Neural cell (in vitro differentiated cells): ENCODE data around the gene EIF1AD. TPM values are rescaled to one million over a fixed set of nuclear protein-coding genes. Genes with fewer than 3 reads are reported as not detected.

ENCODE experiments used
- H2AFZ ChIP-seq: fragments of 200-600, 300-800 bp; sonication (generic), shearing (Covaris generic); 2 replicates; pipeline ENCODE4 v1.6.0; 2014; ENCODE audit warnings: low read depth, mild to moderate bottlenecking, antibody characterized with exemption, low read length, moderate library complexity
- H3F3A ChIP-seq: fragments of 200-600 bp; shearing (Covaris generic); 2 replicates; pipeline ENCODE4 v1.6.1; 2016; ENCODE audit warnings: mild to moderate bottlenecking, moderate library complexity, mixed read lengths, antibody characterized with exemption, low read length; ENCODE audit not compliant: insufficient read depth, poor library complexity, severe bottlenecking
- H3K27ac ChIP-seq: fragments of 200-600, 300-800 bp; sonication (generic), shearing (Covaris generic); 2 replicates; pipeline ENCODE4 v1.5.1; 2014; ENCODE audit warnings: mild to moderate bottlenecking, low read length, moderate library complexity
- H3K27me3 ChIP-seq: fragments of 300-800, 200-600 bp; sonication (generic), shearing (Covaris generic); 2 replicates; pipeline ENCODE4 v1.6.0; 2014; ENCODE audit warnings: mild to moderate bottlenecking, low read depth, low read length, moderate library complexity; ENCODE audit not compliant: insufficient read depth
- H3K36me3 ChIP-seq: fragments of 300-800, 200-600 bp; sonication (generic), shearing (Covaris generic); 2 replicates; pipeline ENCODE4 v1.5.1; 2014; ENCODE audit warnings: mild to moderate bottlenecking, antibody characterized with exemption, low read length, moderate library complexity; ENCODE audit not compliant: insufficient read depth
- H3K4me2 ChIP-seq: fragments of 300-800, 200-600 bp; sonication (generic), shearing (Covaris generic); 2 replicates; pipeline ENCODE4 v1.6.0; 2014; ENCODE audit warnings: mild to moderate bottlenecking, low read length
- H3K4me3 ChIP-seq: fragments of 300-800, 200-600 bp; sonication (generic), shearing (Covaris generic); 2 replicates; pipeline ENCODE4 v1.5.1; 2014; ENCODE audit warnings: mild to moderate bottlenecking, low read length, moderate library complexity
- H3K79me2 ChIP-seq: fragments of 200-600 bp; shearing (Covaris generic); replicated peaks from 2 replicates; pipeline ENCODE4 v1.6.0; 2014; ENCODE audit warnings: mild to moderate bottlenecking, low read length, moderate library complexity; ENCODE audit not compliant: insufficient read depth
- H3K9ac ChIP-seq: fragments of 300-800, 200-600 bp; sonication (generic), shearing (Covaris generic); 2 replicates; pipeline ENCODE4 v1.6.1; 2016; ENCODE audit warnings: mild to moderate bottlenecking, low read length, mixed read lengths
- H3K9me2 ChIP-seq: fragments of 200-600 bp; shearing (Covaris generic); 2 replicates; pipeline ENCODE4 v1.6.1; 2016; ENCODE audit warnings: mild to moderate bottlenecking, low read length, mixed read lengths; ENCODE audit not compliant: insufficient read depth
- H3K9me3 ChIP-seq: fragments of 200-600, 300-800 bp; sonication (generic), shearing (Covaris generic); 2 replicates; pipeline ENCODE4 v1.6.1; 2016; ENCODE audit warnings: mild to moderate bottlenecking, mixed run types, low read length, moderate library complexity, mixed read lengths
- H4K20me1 ChIP-seq: fragments of 200-600 bp; shearing (Covaris generic); 2 replicates; pipeline ENCODE4 v1.6.1; 2016; ENCODE audit warnings: mild to moderate bottlenecking, mixed run types; ENCODE audit not compliant: insufficient read depth
- EP300 ChIP-seq: fragments of 450-650 bp; conservative IDR thresholded peaks from 2 replicates; pipeline ENCODE4 v1.6.1; 2014; ENCODE audit warnings: antibody characterized with exemption, mild to moderate bottlenecking, moderate library complexity; ENCODE audit not compliant: poor library complexity, severe bottlenecking
- EZH2 ChIP-seq: fragments of 200-600, 300-800 bp; shearing (Covaris generic), sonication (generic); IDR thresholded peaks from 2 replicates; pipeline ENCODE4 v1.6.1; 2014; ENCODE audit warnings: antibody characterized with exemption, low read length, borderline replicate concordance, mild to moderate bottlenecking; ENCODE audit not compliant: insufficient read depth, poor library complexity, severe bottlenecking
- MXI1 ChIP-seq: fragments of 450-650 bp; conservative IDR thresholded peaks from 2 replicates; pipeline ENCODE4 v1.6.1; 2014; ENCODE audit warnings: antibody characterized with exemption, mild to moderate bottlenecking; ENCODE audit not compliant: poor library complexity, severe bottlenecking
- POLR2AphosphoS5 ChIP-seq: IDR thresholded peaks from 2 replicates; pipeline ENCODE4 v1.6.1; 2012
- RAD21 ChIP-seq: fragments of 450-650 bp; conservative IDR thresholded peaks from 2 replicates; pipeline ENCODE4 v1.6.1; 2014; ENCODE audit warnings: antibody characterized with exemption, mild to moderate bottlenecking, moderate library complexity
- REST ChIP-seq: IDR thresholded peaks from 2 replicates; pipeline ENCODE4 v1.6.1; 2012; ENCODE audit warnings: borderline replicate concordance
- SMC3 ChIP-seq: fragments of 450-650 bp; conservative IDR thresholded peaks from 2 replicates; pipeline ENCODE4 v1.6.1; 2014; ENCODE audit warnings: antibody characterized with exemption, mild to moderate bottlenecking, moderate library complexity; ENCODE audit not compliant: poor library complexity
- TAF1 ChIP-seq: IDR thresholded peaks from 2 replicates; pipeline ENCODE4 v1.6.1; 2012; ENCODE audit warnings: low read depth
- polyA plus RNA-seq: library from polyadenylated mRNA; depleted of rRNA; stranded (reverse); fragments of >200 nt; gene quantifications from 2 replicates; pipeline ENCODE4 v1.2.3, GENCODE V29; 2014
- TF ChIP-seq, protein P1 (sequence below): fragments of 450-650 bp; IDR thresholded peaks from 2 replicates; pipeline ENCODE4 v1.5.1; 2014; ENCODE audit warnings: antibody characterized with exemption, mild to moderate bottlenecking, moderate library complexity; ENCODE audit not compliant: poor library complexity, severe bottlenecking

Gene EIF1AD
- polyA plus RNA-seq, 1 donor from 2014 or later, result 34.9 TPM

DNA sequence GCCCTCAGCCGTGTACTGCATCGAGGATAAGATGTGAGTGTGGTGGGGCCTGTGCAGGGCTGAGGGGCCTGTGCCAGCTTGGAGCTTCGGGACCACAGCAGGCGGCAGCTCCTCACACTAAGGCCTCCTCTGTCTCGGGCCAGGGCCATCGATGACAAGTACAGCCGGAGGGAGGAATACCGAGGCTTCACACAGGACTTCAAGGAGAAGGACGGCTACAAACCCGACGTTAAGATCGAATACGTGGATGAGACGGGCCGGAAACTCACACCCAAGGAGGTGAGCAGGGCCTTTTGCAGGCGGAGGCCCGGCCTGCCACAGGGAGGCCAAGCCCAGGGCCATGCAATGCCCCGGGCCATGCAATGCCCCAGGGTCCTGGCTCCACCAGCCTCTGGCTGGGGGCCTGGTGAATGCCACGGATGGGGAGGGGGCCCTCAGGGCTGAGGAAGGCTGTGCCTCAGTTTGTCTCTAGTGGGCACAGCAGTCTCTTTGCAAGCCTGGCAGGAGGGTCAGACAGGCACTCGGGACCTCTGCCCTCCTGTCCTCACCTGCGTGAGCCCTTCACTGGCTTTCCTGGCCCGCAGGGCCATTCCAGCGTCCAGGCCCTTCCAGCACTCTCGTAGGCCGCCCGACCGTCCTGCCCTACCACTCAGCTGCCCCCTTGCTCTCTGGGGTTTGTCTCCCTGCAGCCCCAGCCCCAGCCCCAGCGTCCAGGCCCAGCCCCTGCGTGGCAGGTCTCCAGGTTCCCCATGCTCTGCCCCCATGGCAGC is 24.2 kb downstream of the EIF1AD start:
- Histone ChIP-seq H3K27ac (no peak overlapping the region), H3K9me2 (no peaks in the 10 kb centered on the region), H4K20me1 (no peaks in the 10 kb centered on the region), H3K9ac (no peak overlapping the region), H3K9me3 (no peaks in the 10 kb centered on the region), H3K79me2 (no peaks in the 10 kb centered on the region), H3K4me3 (no peak overlapping the region), H3F3A (no peaks in the 10 kb centered on the region), H3K27me3 (no peaks in the 10 kb centered on the region), H3K4me2 (no peak overlapping the region), H3K36me3 (no peaks in the 10 kb centered on the region), H2AFZ (no peak overlapping the region)
- TF ChIP-seq TAF1 (no peak), RAD21 (no peak), REST (no peak), POLR2AphosphoS5 (no peak), SMC3 (no peak), EZH2 (no peak), EP300 (no peak), MXI1 (no peak)
- TF ChIP-seq, protein P1, sequence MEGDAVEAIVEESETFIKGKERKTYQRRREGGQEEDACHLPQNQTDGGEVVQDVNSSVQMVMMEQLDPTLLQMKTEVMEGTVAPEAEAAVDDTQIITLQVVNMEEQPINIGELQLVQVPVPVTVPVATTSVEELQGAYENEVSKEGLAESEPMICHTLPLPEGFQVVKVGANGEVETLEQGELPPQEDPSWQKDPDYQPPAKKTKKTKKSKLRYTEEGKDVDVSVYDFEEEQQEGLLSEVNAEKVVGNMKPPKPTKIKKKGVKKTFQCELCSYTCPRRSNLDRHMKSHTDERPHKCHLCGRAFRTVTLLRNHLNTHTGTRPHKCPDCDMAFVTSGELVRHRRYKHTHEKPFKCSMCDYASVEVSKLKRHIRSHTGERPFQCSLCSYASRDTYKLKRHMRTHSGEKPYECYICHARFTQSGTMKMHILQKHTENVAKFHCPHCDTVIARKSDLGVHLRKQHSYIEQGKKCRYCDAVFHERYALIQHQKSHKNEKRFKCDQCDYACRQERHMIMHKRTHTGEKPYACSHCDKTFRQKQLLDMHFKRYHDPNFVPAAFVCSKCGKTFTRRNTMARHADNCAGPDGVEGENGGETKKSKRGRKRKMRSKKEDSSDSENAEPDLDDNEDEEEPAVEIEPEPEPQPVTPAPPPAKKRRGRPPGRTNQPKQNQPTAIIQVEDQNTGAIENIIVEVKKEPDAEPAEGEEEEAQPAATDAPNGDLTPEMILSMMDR, result no peak

- H2AFZ ChIP-seq, result no peak overlapping the region
- no peak overlapping the region for H3K9ac ChIP-seq
- H3K9me2 ChIP-seq, result no peaks in the 10 kb centered on the region
- H3K9me3 ChIP-seq, result no peaks in the 10 kb centered on the region
- H3K4me3 ChIP-seq, result no peak overlapping the region
- H3F3A ChIP-seq, result no peaks in the 10 kb centered on the region
- TF ChIP-seq SMC3 (no peak), RAD21 (no peak), EZH2 (no peak), POLR2AphosphoS5 (no peak), TAF1 (no peak), MXI1 (no peak), EP300 (no peak), REST (no peak)
- TF ChIP-seq, protein P1, result no peak
- no peaks in the 10 kb centered on the region for H3K79me2 ChIP-seq
- H3K27ac ChIP-seq, result no peak overlapping the region
- H3K36me3 ChIP-seq, result no peaks in the 10 kb centered on the region
- no peaks in the 10 kb centered on the region for H3K27me3 ChIP-seq
- no peak overlapping the region for H3K4me2 ChIP-seq
- H4K20me1 ChIP-seq, result no peaks in the 10 kb centered on the region
Observed at GRCh38 chr11:65976216-65977176, 25.5 kb downstream of the EIF1AD start.
